WTC11 (cell line): Measurements from ENCODE around the gene FAM3D. TPM values are rescaled to one million over a fixed set of nuclear protein-coding genes. Genes with fewer than 3 reads are reported as not detected.

Source experiments
- ATAC-seq: fragments of 200-7000 bp; cut with Tn5 transposase; 2 replicates; pipeline ENCODE4 v1.10.0; 2021; ENCODE audit warnings: mild to moderate bottlenecking, moderate library complexity
- CTCF ChIA-PET: fragments of 300-600 bp; sonication (Branson Sonifier 250); formaldehyde crosslinking; loops from one replicate; lab custom pipeline; 2021; ENCODE audit warnings: antibody characterized with exemption; lab: Charles Lee
- POLR2A ChIA-PET: fragments of 350-600 bp; sonication (Branson Sonifier 250); formaldehyde crosslinking; loops from one replicate; lab custom pipeline; 2021; ENCODE audit warnings: antibody characterized with exemption; lab: Charles Lee
- DNase-seq: peaks from one replicate; pipeline ENCODE4 v3.0.0; 2021; ENCODE audit warnings: low spot score
- H3K27ac Mint-ChIP-seq: 2 replicates; pipeline ENCODE4 v1.8.0; 2021; ENCODE audit warnings: mixed read lengths
- H3K27me3 Mint-ChIP-seq: 2 replicates; pipeline ENCODE4 v1.8.0; 2021; ENCODE audit warnings: low read depth, mild to moderate bottlenecking, moderate library complexity, mixed read lengths
- H3K36me3 Mint-ChIP-seq: 2 replicates; pipeline ENCODE4 v1.8.0; 2021; ENCODE audit warnings: mixed read lengths
- H3K4me1 Mint-ChIP-seq: 2 replicates; pipeline ENCODE4 v1.8.0; 2022; ENCODE audit warnings: mixed read lengths
- H3K4me3 Mint-ChIP-seq: 2 replicates; pipeline ENCODE4 v1.8.0; 2021; ENCODE audit warnings: mild to moderate bottlenecking, moderate library complexity, mixed read lengths
- H3K9me3 Mint-ChIP-seq: 2 replicates; pipeline ENCODE4 v1.8.0; 2021; ENCODE audit warnings: mixed read lengths
- ATF2 ChIP-seq: sonication (generic); formaldehyde crosslinking; IDR thresholded peaks from 2 replicates; pipeline ENCODE4 v1.8.1; 2022; ENCODE audit warnings: low read depth, missing genetic modification reagents, borderline replicate concordance
- CDX4 ChIP-seq: fragments of 250-450 bp; sonication (Bioruptor Pico); IDR thresholded peaks from 2 replicates; pipeline ENCODE4 v1.9.0; 2021; ENCODE audit warnings: moderate library complexity, mild to moderate bottlenecking, inconsistent platforms, borderline replicate concordance
- E2F1 ChIP-seq: sonication (generic); formaldehyde crosslinking; IDR thresholded peaks from 2 replicates; pipeline ENCODE4 v1.8.0; 2022; ENCODE audit warnings: mild to moderate bottlenecking, missing genetic modification reagents
- EMX1 ChIP-seq: fragments of 250-450 bp; sonication (Bioruptor Pico); IDR thresholded peaks from 2 replicates; pipeline ENCODE4 v1.8.0; 2021; ENCODE audit warnings: mild to moderate bottlenecking
- FOXK1 ChIP-seq: sonication (generic); formaldehyde crosslinking; IDR thresholded peaks from 2 replicates; pipeline ENCODE4 v1.8.0; 2022; ENCODE audit warnings: mild to moderate bottlenecking, moderate library complexity, missing genetic modification reagents
- HMGA2 ChIP-seq: fragments of 250-450 bp; sonication (Bioruptor Pico); IDR thresholded peaks from 2 replicates; pipeline ENCODE4 v1.4.0; 2021; ENCODE audit warnings: mild to moderate bottlenecking, moderate library complexity
- JAZF1 ChIP-seq: fragments of 250-450 bp; sonication (Bioruptor Pico); IDR thresholded peaks from 2 replicates; pipeline ENCODE4 v1.9.0; 2021; ENCODE audit warnings: moderate library complexity, mild to moderate bottlenecking, inconsistent platforms
- NFATC4 ChIP-seq: fragments of 250-450 bp; sonication (Bioruptor Pico); IDR thresholded peaks from 2 replicates; pipeline ENCODE4 v1.9.0; 2021; ENCODE audit warnings: mild to moderate bottlenecking
- NFYB ChIP-seq: sonication (generic); formaldehyde crosslinking; conservative IDR thresholded peaks from 2 replicates; pipeline ENCODE4 v1.8.0; 2022; ENCODE audit warnings: low read depth, missing genetic modification reagents
- NR3C1 ChIP-seq: sonication (generic); formaldehyde crosslinking; conservative IDR thresholded peaks from 2 replicates; pipeline ENCODE4 v1.8.1; 2023; ENCODE audit warnings: low read depth, mild to moderate bottlenecking, missing genetic modification reagents
- RELA ChIP-seq: sonication (generic); formaldehyde crosslinking; IDR thresholded peaks from 2 replicates; pipeline ENCODE4 v1.8.1; 2022; ENCODE audit warnings: missing genetic modification reagents, mild to moderate bottlenecking, borderline replicate concordance
- RORB ChIP-seq: fragments of 250-450 bp; sonication (Bioruptor Pico); IDR thresholded peaks from 2 replicates; pipeline ENCODE4 v1.9.0; 2021; ENCODE audit warnings: mild to moderate bottlenecking
- SOX15 ChIP-seq: fragments of 250-450 bp; sonication (Bioruptor Pico); IDR thresholded peaks from 2 replicates; pipeline ENCODE4 v1.9.0; 2021; ENCODE audit warnings: mild to moderate bottlenecking
- SP1 ChIP-seq: sonication (generic); formaldehyde crosslinking; conservative IDR thresholded peaks from 2 replicates; pipeline ENCODE4 v1.8.1; 2022; ENCODE audit warnings: missing genetic modification reagents
- TEAD1 ChIP-seq: sonication (generic); formaldehyde crosslinking; IDR thresholded peaks from 2 replicates; pipeline ENCODE4 v1.8.0; 2022; ENCODE audit warnings: mild to moderate bottlenecking, missing genetic modification reagents
- TEAD4 ChIP-seq: sonication (generic); formaldehyde crosslinking; IDR thresholded peaks from 2 replicates; pipeline ENCODE4 v1.8.0; 2022; ENCODE audit warnings: mild to moderate bottlenecking, missing genetic modification reagents
- USF2 ChIP-seq: sonication (generic); formaldehyde crosslinking; IDR thresholded peaks from 2 replicates; pipeline ENCODE4 v1.8.1; 2023; ENCODE audit warnings: mild to moderate bottlenecking, missing genetic modification reagents, moderate library complexity
- ZNF138 ChIP-seq: sonication (generic); formaldehyde crosslinking; conservative IDR thresholded peaks from 2 replicates; pipeline ENCODE4 v1.8.1; 2022; ENCODE audit warnings: mild to moderate bottlenecking, moderate library complexity, missing genetic modification reagents
- ZNF281 ChIP-seq: sonication (generic); formaldehyde crosslinking; IDR thresholded peaks from 2 replicates; pipeline ENCODE4 v1.8.0; 2023; ENCODE audit warnings: mild to moderate bottlenecking, missing genetic modification reagents
- ZNF317 ChIP-seq: sonication (generic); formaldehyde crosslinking; IDR thresholded peaks from 2 replicates; pipeline ENCODE4 v1.8.1; 2023; ENCODE audit warnings: low read depth, mild to moderate bottlenecking, moderate library complexity, missing genetic modification reagents, borderline replicate concordance
- ZNF396 ChIP-seq: fragments of 250-450 bp; sonication (Bioruptor Pico); IDR thresholded peaks from 2 replicates; pipeline ENCODE4 v1.8.0; 2021; ENCODE audit warnings: mild to moderate bottlenecking, moderate library complexity, borderline replicate concordance
- ZNF512 ChIP-seq: sonication (generic); formaldehyde crosslinking; IDR thresholded peaks from 2 replicates; pipeline ENCODE4 v1.8.1; 2022; ENCODE audit warnings: missing genetic modification reagents, borderline replicate concordance
- total RNA-seq: library from RNA; stranded (reverse); gene quantifications from 3 replicates; pipeline ENCODE4 v1.2.3, GENCODE V29; 2021
- TF ChIP-seq, protein P1 (sequence below): sonication (generic); formaldehyde crosslinking; IDR thresholded peaks from 2 replicates; pipeline ENCODE4 v1.8.0; 2022; ENCODE audit warnings: mild to moderate bottlenecking, missing genetic modification reagents

Gene FAM3D
- total RNA-seq, 1 experiment from 2014 or later = 0.66 TPM

DNA sequence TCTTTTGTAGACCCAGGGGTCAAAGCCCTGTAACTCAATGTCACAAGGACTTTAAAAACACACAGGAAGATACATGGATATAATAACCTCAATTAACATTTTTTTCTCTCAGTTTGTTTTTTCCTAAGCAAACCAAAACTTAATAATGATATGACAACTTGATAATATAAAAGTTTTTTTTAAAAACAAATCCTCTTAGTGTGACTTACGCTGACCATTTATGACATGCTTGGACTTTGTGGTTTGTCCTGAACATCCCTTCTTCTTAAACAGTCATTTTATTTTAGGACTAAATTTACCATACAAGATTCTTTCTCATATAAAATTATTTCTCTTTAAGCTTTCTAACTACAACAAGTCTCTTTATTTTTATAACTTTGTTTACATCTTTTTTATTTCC is 25.4 kb upstream of the FAM3D start:
- peaks cover 9% of the 10 kb centered on the region for H3K27me3 Mint-ChIP-seq
- H3K27ac Mint-ChIP-seq = no peak overlapping the region
- peaks cover 9% of the 10 kb centered on the region for H3K4me1 Mint-ChIP-seq
- ChIA-PET POLR2A (no interaction called here), CTCF (no interaction called here)
- ATAC-seq (no peak), DNase-seq (no peak)
- H3K9me3 Mint-ChIP-seq = peaks cover 84% of the 10 kb centered on the region
- H3K4me3 Mint-ChIP-seq = no peak overlapping the region
- H3K36me3 Mint-ChIP-seq = peaks cover 68% of the 10 kb centered on the region
- TF ChIP-seq E2F1 (no peak), HMGA2 (CRISPR knock-in tag) (no peak), CDX4 (CRISPR knock-in tag) (no peak), NFYB (no peak), RELA (no peak), ATF2 (CRISPR knock-in tag) (no peak), FOXK1 (CRISPR knock-in tag) (no peak), JAZF1 (CRISPR knock-in tag) (no peak), ZNF317 (no peak), RORB (CRISPR knock-in tag) (no peak)

DNA sequence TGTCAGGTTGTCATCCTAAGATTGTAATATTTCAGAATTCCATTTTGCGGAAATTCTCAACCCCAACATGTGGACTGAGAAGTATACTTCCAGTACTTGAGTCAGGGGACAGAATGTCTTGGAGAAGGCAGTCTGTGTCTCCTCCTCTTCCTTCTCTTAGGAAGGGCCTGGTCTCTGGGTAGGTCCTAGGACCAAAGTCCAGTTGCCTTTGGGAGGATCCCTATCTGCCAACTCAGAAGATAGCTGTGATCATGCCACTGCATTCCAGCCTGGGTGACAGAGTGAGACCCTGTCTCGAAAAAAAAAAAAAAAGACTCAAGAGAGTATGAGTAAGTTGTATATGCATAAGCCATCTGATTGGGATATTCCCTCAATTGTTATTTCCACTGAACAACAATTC is 23.9 kb upstream of the FAM3D start:
- peaks cover 9% of the 10 kb centered on the region for H3K27me3 Mint-ChIP-seq
- H3K36me3 Mint-ChIP-seq = peaks cover 74% of the 10 kb centered on the region
- no peak overlapping the region for H3K27ac Mint-ChIP-seq
- H3K9me3 Mint-ChIP-seq = peaks cover 91% of the 10 kb centered on the region
- DNase-seq (no peak), ATAC-seq (no peak)
- no peak overlapping the region for H3K4me3 Mint-ChIP-seq
- CTCF ChIA-PET = no interaction called here
- H3K4me1 Mint-ChIP-seq = peaks cover 9% of the 10 kb centered on the region
- TF ChIP-seq USF2 (no peak), NFATC4 (CRISPR knock-in tag) (no peak), EMX1 (CRISPR knock-in tag) (no peak), TEAD4 (CRISPR knock-in tag) (no peak), ZNF281 (CRISPR knock-in tag) (no peak), E2F1 (no peak), ZNF138 (CRISPR knock-in tag) (no peak), TEAD1 (CRISPR knock-in tag) (no peak), NR3C1 (no peak), SP1 (no peak), SOX15 (CRISPR knock-in tag) (no peak), ZNF512 (CRISPR knock-in tag) (no peak), ZNF396 (CRISPR knock-in tag) (no peak)
- TF ChIP-seq, protein P1, sequence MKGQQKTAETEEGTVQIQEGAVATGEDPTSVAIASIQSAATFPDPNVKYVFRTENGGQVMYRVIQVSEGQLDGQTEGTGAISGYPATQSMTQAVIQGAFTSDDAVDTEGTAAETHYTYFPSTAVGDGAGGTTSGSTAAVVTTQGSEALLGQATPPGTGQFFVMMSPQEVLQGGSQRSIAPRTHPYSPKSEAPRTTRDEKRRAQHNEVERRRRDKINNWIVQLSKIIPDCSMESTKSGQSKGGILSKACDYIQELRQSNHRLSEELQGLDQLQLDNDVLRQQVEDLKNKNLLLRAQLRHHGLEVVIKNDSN (CRISPR knock-in tag) = no peak
- POLR2A ChIA-PET = interaction anchor here (0.7 kb wide), 1 partner anchor 751 kb away, joined by 3 read pairs; no protein-coding TSS in a partner anchor
